Measurements from ENCODE around the gene ZNF277.
"Not testable (repeated sequence)": the region's sequence is repeated elsewhere in the genome, so short reads cannot be mapped to it uniquely, and the experiment has no call there.

Gene ZNF277

DNA sequence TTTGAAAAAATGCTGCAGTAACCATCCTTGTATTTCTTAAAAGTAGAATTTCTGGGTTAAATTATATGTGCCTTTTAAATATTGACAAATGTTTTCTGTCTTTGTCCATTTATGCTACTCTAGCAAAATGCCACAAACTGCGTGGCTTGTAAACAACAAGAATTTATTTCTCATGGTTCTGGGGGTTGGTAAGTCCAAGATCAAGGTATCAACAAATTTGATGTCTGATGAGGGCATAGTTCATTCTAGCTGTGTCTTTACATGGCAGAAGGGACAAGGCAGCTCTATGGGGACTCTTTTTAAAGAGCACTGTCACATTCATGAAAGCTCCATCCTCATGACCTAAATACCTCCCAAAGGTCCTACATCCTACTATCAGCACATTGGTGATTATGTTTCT lies 27.7 kb downstream of the ZNF277 start:
- peaks cover 1% of the 10 kb centered on the region for H3K36me3 Mint-ChIP-seq (ENCODE audit: low read depth)
- no peak overlapping the region for H3K4me3 Mint-ChIP-seq
- no peaks in the 10 kb centered on the region for H3K4me1 Mint-ChIP-seq (ENCODE audit: low read depth)
- no peak overlapping the region for H3K27ac Mint-ChIP-seq
- no peaks in the 10 kb centered on the region for H3K9me3 Mint-ChIP-seq
- H3K27me3 Mint-ChIP-seq (ENCODE audit: low read depth) = no peaks in the 10 kb centered on the region
- no peak for DNase-seq (ENCODE audit: low spot score)

DNA sequence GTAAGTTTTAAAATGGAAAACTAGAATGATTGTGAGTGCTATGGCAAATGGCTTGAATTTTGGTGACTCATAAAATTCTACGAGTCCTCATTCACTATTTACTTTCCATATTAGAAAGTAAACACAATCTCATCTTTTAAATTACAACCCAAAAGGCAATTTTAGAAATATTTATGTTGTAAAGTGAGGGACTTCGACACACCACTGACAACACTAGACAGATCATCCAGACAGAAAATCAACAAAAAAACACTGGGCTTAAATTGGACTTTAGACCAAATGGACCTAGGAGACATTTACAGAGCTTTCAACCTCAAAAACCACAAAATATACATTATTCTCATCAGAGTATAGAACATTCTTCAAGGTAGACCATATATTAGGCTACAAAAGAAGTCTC lies 30.1 kb downstream of the ZNF277 start:
- no peaks in the 10 kb centered on the region for H3K4me1 Mint-ChIP-seq (ENCODE audit: low read depth)
- no peak overlapping the region for H3K4me3 Mint-ChIP-seq
- peaks cover 2% of the 10 kb centered on the region for H3K9me3 Mint-ChIP-seq
- peaks cover 1% of the 10 kb centered on the region for H3K36me3 Mint-ChIP-seq (ENCODE audit: low read depth)
- no peak for DNase-seq (ENCODE audit: low spot score)
- H3K27ac Mint-ChIP-seq = no peak overlapping the region
- no peaks in the 10 kb centered on the region for H3K27me3 Mint-ChIP-seq (ENCODE audit: low read depth)

GRCh38 chr7:112238330-112238729 lies 31.8 kb downstream of the ZNF277 start:
- Mint-ChIP-seq H3K4me1 (ENCODE audit: low read depth) (no peaks in the 10 kb centered on the region), H3K4me3 (no peak overlapping the region), H3K27ac (no peak overlapping the region), H3K27me3 (ENCODE audit: low read depth) (no peaks in the 10 kb centered on the region), H3K36me3 (ENCODE audit: low read depth) (peaks cover 1% of the 10 kb centered on the region), H3K9me3 (peaks cover 3% of the 10 kb centered on the region)
- DNase-seq (ENCODE audit: low spot score) = no peak

DNA sequence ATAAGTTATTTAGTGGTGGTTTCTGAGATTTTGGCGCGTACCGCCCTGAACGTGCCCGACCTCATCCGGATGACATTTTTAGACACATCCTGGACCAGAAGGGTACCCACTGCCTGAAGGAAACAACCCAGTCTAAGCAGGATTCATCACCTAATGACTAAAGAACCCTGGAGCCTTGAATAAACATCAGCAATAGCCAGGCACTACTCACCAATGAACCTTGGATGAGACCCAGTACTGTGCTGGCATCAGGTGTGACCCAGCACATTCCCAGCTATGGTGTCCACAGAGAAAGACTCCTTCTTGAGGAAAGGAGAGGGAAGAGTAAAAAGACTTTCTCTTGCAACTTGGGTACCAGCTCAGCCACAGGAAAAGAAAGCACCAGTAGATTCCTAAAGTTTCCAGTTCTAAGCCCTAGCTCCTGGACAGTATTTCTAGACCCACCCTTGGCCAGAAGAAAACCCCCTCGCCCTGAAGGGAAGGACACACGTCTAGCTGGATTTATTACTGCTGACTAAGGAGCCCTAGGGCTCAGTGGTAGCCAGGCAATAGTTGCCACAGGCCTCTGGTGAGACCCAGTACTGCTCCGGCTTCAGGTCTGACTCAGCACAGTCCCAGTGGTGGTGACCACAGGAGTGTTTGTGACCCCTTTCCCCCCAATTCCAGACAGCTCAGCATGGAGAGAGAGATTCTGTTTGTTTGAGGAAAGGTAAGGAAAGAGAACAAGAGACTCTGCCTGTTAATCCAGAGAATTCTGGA lies 32.5 kb downstream of the ZNF277 start:
- peaks cover 3% of the 10 kb centered on the region for H3K9me3 Mint-ChIP-seq
- H3K27me3 Mint-ChIP-seq (ENCODE audit: low read depth) = no peaks in the 10 kb centered on the region
- peaks cover 1% of the 10 kb centered on the region for H3K36me3 Mint-ChIP-seq (ENCODE audit: low read depth)
- no peaks in the 10 kb centered on the region for H3K4me1 Mint-ChIP-seq (ENCODE audit: low read depth)
- H3K4me3 Mint-ChIP-seq = no peak overlapping the region
- no peak for DNase-seq (ENCODE audit: low spot score)
- no peak overlapping the region for H3K27ac Mint-ChIP-seq

DNA sequence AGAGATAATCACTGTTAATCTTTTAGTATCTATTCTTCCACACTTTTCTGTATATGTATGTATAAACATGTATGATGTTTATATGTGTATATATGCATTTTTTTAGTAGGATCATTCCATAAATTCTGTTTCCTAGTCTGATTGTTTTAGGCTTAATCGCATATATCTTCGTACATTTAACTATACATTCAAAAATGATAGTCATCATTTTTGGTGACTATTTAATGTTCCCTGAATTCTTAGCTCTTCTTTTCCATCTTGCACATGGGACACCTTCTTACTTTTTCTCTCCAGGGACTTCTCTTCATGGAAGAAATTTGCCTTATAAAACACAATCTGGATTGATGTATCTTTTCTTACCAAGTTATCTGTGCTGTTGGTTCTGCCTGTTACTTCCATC lies 42.1 kb downstream of the ZNF277 start:
- no peaks in the 10 kb centered on the region for H3K27me3 Mint-ChIP-seq (ENCODE audit: low read depth)
- H3K4me3 Mint-ChIP-seq = no peak overlapping the region
- no peaks in the 10 kb centered on the region for H3K4me1 Mint-ChIP-seq (ENCODE audit: low read depth)
- H3K27ac Mint-ChIP-seq = no peak overlapping the region
- H3K9me3 Mint-ChIP-seq = no peaks in the 10 kb centered on the region
- DNase-seq (ENCODE audit: low spot score) = no peak
- no peaks in the 10 kb centered on the region for H3K36me3 Mint-ChIP-seq (ENCODE audit: low read depth)

DNA sequence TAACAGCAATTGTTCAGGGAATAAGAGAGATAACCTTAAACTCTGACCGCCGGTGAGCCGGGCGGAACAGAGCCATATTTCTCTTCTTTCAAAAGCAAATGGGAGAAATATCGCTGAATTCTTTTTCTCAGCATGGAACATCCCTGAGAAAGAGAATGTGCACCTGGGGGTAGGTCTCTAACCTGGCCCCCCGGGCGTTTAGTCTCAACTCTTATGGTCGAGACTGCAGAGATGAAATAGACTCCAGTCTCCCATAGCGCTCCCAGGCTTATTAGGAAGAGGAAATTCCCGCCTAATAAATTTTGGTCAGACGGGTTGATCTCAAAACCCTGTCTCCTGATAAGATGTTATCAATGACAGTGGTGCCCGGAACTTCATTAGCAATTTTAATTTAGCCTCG lies 43.5 kb downstream of the ZNF277 start:
- not testable (repeated sequence) for H3K4me1 Mint-ChIP-seq (ENCODE audit: low read depth); DNase-seq (ENCODE audit: low spot score); H3K27me3 Mint-ChIP-seq (ENCODE audit: low read depth); H3K36me3 Mint-ChIP-seq (ENCODE audit: low read depth); H3K4me3 Mint-ChIP-seq; H3K27ac Mint-ChIP-seq; H3K9me3 Mint-ChIP-seq

DNA sequence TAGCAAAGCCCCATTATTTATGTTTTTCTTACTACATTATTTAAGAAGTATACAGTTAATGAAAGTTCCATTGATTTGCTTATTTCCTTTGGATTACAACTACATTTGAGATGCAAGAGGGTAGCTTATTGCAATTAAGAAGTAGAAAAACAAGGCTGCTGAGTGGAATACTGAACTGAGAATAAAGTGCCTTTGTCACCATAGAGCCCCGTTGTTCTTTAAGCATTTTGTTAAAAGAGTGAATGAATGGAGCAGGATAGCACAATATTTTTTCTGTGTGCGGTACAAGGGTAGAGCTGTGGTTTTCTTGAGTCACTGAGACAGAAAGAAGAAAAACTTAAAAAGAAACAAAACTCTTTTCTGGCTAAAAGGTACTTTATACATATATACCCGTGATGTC lies 45.6 kb downstream of the ZNF277 start:
- H3K4me3 Mint-ChIP-seq = no peak overlapping the region
- H3K27ac Mint-ChIP-seq = no peak overlapping the region
- no peaks in the 10 kb centered on the region for H3K27me3 Mint-ChIP-seq (ENCODE audit: low read depth)
- peaks cover 2% of the 10 kb centered on the region for H3K4me1 Mint-ChIP-seq (ENCODE audit: low read depth)
- H3K36me3 Mint-ChIP-seq (ENCODE audit: low read depth) = no peaks in the 10 kb centered on the region
- H3K9me3 Mint-ChIP-seq = no peaks in the 10 kb centered on the region
- DNase-seq (ENCODE audit: low spot score) = no peak

- Mint-ChIP-seq H3K27ac (no peak overlapping the region), H3K27me3 (ENCODE audit: low read depth) (no peaks in the 10 kb centered on the region), H3K9me3 (no peaks in the 10 kb centered on the region), H3K4me3 (no peak overlapping the region), H3K36me3 (ENCODE audit: low read depth) (no peaks in the 10 kb centered on the region), H3K4me1 (ENCODE audit: low read depth) (peaks cover 2% of the 10 kb centered on the region)
- DNase-seq (ENCODE audit: low spot score) = no peak
These were observed 46.2 kb downstream of the ZNF277 start for GRCh38 chr7:112252691-112253090.

- no peak overlapping the region for H3K4me3 Mint-ChIP-seq
- H3K36me3 Mint-ChIP-seq (ENCODE audit: low read depth) = no peaks in the 10 kb centered on the region
- no peaks in the 10 kb centered on the region for H3K9me3 Mint-ChIP-seq
- peaks cover 2% of the 10 kb centered on the region for H3K4me1 Mint-ChIP-seq (ENCODE audit: low read depth)
- DNase-seq (ENCODE audit: low spot score) = no peak
- H3K27me3 Mint-ChIP-seq (ENCODE audit: low read depth) = no peaks in the 10 kb centered on the region
- H3K27ac Mint-ChIP-seq = no peak overlapping the region
These were observed 47.7 kb downstream of the ZNF277 start for GRCh38 chr7:112254156-112254555.

- no peak for DNase-seq (ENCODE audit: low spot score)
- Mint-ChIP-seq H3K27me3 (ENCODE audit: low read depth) (no peaks in the 10 kb centered on the region), H3K36me3 (ENCODE audit: low read depth) (no peaks in the 10 kb centered on the region), H3K4me3 (no peak overlapping the region), H3K27ac (no peak overlapping the region), H3K4me1 (ENCODE audit: low read depth) (peaks cover 2% of the 10 kb centered on the region), H3K9me3 (no peaks in the 10 kb centered on the region)
These were observed 48.4 kb downstream of the ZNF277 start for GRCh38 chr7:112254709-112255387.

- Mint-ChIP-seq H3K27me3 (ENCODE audit: low read depth) (no peaks in the 10 kb centered on the region), H3K9me3 (no peaks in the 10 kb centered on the region), H3K4me3 (no peak overlapping the region), H3K27ac (no peak overlapping the region), H3K36me3 (ENCODE audit: low read depth) (no peaks in the 10 kb centered on the region), H3K4me1 (ENCODE audit: low read depth) (peaks cover 2% of the 10 kb centered on the region)
- no peak for DNase-seq (ENCODE audit: low spot score)
These were observed 48.9 kb downstream of the ZNF277 start for GRCh38 chr7:112255388-112255720.

DNA sequence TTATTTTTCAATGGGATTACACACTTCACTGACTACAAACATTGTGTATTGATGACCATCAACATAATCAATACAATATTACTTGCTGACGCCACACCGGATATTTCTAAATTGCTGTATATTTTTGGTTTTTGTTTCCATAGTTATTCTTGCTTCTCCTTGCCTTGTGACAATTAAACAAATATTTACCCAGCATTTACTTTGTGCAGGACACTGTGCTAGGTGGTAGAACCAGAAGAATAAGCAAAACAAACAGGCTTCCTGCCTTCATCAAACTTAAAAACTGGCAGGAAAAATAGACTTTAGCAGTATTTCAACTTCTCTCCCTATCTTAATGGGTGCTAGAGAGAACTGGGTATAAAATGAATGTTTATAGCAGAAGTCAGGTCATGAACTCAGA lies 50.6 kb downstream of the ZNF277 start:
- no peaks in the 10 kb centered on the region for H3K9me3 Mint-ChIP-seq
- no peak overlapping the region for H3K4me3 Mint-ChIP-seq
- H3K36me3 Mint-ChIP-seq (ENCODE audit: low read depth) = no peaks in the 10 kb centered on the region
- no peak for DNase-seq (ENCODE audit: low spot score)
- peaks cover 2% of the 10 kb centered on the region for H3K4me1 Mint-ChIP-seq (ENCODE audit: low read depth)
- H3K27ac Mint-ChIP-seq = no peak overlapping the region
- H3K27me3 Mint-ChIP-seq (ENCODE audit: low read depth) = no peaks in the 10 kb centered on the region

- no peak for DNase-seq (ENCODE audit: low spot score)
- Mint-ChIP-seq H3K36me3 (ENCODE audit: low read depth) (no peaks in the 10 kb centered on the region), H3K27ac (no peak overlapping the region), H3K9me3 (no peaks in the 10 kb centered on the region), H3K27me3 (ENCODE audit: low read depth) (no peaks in the 10 kb centered on the region), H3K4me3 (no peak overlapping the region), H3K4me1 (ENCODE audit: low read depth) (no peaks in the 10 kb centered on the region)
These were observed 54.4 kb downstream of the ZNF277 start for GRCh38 chr7:112260911-112261310.

DNA sequence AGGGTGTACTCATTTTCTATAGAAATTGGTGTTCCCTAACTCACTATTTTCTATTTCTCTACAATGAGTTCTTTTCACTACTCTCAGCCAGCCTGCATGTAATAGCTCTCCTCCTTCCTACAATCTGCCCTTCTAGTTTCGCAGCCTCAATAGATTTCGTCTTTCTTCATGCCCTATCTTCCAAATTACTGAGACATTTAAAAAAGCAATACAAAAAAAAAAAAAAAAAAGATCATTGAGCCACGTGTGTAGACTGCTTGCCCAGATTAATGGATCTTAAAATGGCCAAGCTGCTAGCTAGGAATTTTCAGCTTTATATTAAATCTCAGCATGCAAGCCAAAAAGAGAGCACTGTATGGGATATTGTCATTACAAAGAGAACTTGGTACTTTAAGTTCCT lies 55.5 kb downstream of the ZNF277 start:
- Mint-ChIP-seq H3K4me3 (no peak overlapping the region), H3K27ac (no peak overlapping the region), H3K36me3 (ENCODE audit: low read depth) (no peaks in the 10 kb centered on the region), H3K4me1 (ENCODE audit: low read depth) (no peaks in the 10 kb centered on the region), H3K9me3 (no peaks in the 10 kb centered on the region), H3K27me3 (ENCODE audit: low read depth) (no peaks in the 10 kb centered on the region)
- DNase-seq (ENCODE audit: low spot score) = no peak
